Measurements from ENCODE around the gene TMEM198. TPM values are rescaled to one million over a fixed set of nuclear protein-coding genes. Genes with fewer than 3 reads are reported as not detected.

Gene TMEM198
- total and polyA plus RNA-seq, 9 of the 15 experiments (the other 6 are each of a cell fraction or from before 2014, with no cell fraction given), result 0.03 to 3.8 (median 1.0) TPM

- TF ChIP-seq, protein P1, sequence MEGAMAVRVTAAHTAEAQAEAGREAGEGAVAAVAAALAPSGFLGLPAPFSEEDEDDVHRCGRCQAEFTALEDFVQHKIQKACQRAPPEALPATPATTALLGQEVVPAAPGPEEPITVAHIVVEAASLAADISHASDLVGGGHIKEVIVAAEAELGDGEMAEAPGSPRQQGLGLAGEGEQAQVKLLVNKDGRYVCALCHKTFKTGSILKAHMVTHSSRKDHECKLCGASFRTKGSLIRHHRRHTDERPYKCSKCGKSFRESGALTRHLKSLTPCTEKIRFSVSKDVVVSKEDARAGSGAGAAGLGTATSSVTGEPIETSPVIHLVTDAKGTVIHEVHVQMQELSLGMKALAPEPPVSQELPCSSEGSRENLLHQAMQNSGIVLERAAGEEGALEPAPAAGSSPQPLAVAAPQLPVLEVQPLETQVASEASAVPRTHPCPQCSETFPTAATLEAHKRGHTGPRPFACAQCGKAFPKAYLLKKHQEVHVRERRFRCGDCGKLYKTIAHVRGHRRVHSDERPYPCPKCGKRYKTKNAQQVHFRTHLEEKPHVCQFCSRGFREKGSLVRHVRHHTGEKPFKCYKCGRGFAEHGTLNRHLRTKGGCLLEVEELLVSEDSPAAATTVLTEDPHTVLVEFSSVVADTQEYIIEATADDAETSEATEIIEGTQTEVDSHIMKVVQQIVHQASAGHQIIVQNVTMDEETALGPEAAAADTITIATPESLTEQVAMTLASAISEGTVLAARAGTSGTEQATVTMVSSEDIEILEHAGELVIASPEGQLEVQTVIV (CRISPR knock-in tag; IDR thresholded peaks at IDR 0.05; ENCODE audit: borderline replicate concordance), result no peak
- TF ChIP-seq ZSCAN32 (CRISPR knock-in tag; IDR thresholded peaks at IDR 0.05) (no peak), ATF4 (CRISPR knock-in tag; IDR thresholded peaks at IDR 0.05) (no peak), SNIP1 (IDR thresholded peaks at IDR 0.05; ENCODE audit: low read depth) (no peak), PURB (CRISPR knock-in tag; IDR thresholded peaks at IDR 0.05; ENCODE audit: low read depth) (no peak), KLF16 (IDR thresholded peaks at IDR 0.05) (peak; percentile 89), RFX7 (CRISPR knock-in tag; IDR thresholded peaks at IDR 0.05) (no peak), ZKSCAN8 (CRISPR knock-in tag; IDR thresholded peaks at IDR 0.05) (peak; percentile 58; the same call in 1 of the 2 replicates), FOXK2 (conservative IDR thresholded peaks at IDR 0.05 in 1 of 2, IDR thresholded peaks at IDR 0.05 in 1 of 2; ENCODE audit: low read depth in 2 of 2) (no peak), BRCA1 (IDR thresholded peaks at IDR 0.05) (no peak), BRCA1 (CRISPR knock-in tag; IDR thresholded peaks at IDR 0.05) (no peak), NFXL1 (CRISPR knock-in tag; IDR thresholded peaks at IDR 0.05) (no peak), ZNF507 (tag; conservative IDR thresholded peaks at IDR 0.05) (no peak), FOXA1 (IDR thresholded peaks at IDR 0.05; ENCODE audit: borderline replicate concordance) (no peak), ZFP1 (CRISPR knock-in tag; IDR thresholded peaks at IDR 0.05) (no peak), HOXB6 (CRISPR knock-in tag; IDR thresholded peaks at IDR 0.05; ENCODE audit: borderline replicate concordance) (no peak), ZNF121 (CRISPR knock-in tag; conservative IDR thresholded peaks at IDR 0.05) (no peak), NR2F6 (CRISPR knock-in tag; IDR thresholded peaks at IDR 0.05) (no peak), RAD21 (CRISPR knock-in tag; conservative IDR thresholded peaks at IDR 0.05 in 1 of 2, IDR thresholded peaks at IDR 0.05 in 1 of 2) (peak in 1 of 2 experiments; percentile 31; a peak in 2 of 4 replicates), BHLHE40 (IDR thresholded peaks at IDR 0.05; ENCODE audit: low read length) (peak; percentile 13; the same call in 1 of the 2 replicates), MXI1 (IDR thresholded peaks at IDR 0.05; ENCODE audit: low read depth, low read length) (no peak)
- TF ChIP-seq, protein P2, sequence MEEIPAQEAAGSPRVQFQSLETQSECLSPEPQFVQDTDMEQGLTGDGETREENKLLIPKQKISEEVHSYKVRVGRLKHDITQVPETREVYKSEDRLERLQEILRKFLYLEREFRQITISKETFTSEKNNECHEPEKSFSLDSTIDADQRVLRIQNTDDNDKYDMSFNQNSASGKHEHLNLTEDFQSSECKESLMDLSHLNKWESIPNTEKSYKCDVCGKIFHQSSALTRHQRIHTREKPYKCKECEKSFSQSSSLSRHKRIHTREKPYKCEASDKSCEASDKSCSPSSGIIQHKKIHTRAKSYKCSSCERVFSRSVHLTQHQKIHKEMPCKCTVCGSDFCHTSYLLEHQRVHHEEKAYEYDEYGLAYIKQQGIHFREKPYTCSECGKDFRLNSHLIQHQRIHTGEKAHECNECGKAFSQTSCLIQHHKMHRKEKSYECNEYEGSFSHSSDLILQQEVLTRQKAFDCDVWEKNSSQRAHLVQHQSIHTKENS (CRISPR knock-in tag; IDR thresholded peaks at IDR 0.05), result no peak
- TF ChIP-seq, protein P3, sequence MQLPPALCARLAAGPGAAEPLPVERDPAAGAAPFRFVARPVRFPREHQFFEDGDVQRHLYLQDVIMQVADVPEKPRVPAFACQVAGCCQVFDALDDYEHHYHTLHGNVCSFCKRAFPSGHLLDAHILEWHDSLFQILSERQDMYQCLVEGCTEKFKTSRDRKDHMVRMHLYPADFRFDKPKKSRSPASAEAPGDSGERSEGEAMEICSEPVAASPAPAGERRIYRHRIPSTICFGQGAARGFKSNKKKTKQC (CRISPR knock-in tag; IDR thresholded peaks at IDR 0.05), result no peak
Measured at GRCh38 chr2:219525533-219526232, 18.1 kb upstream of the TMEM198 start (continued).

Data from K562 (cell line).